Measurements from ENCODE around the gene GKAP1. TPM values are rescaled to one million over a fixed set of nuclear protein-coding genes. Genes with fewer than 3 reads are reported as not detected.

GKAP1 gene
- total RNA-seq, 1 donor from 2014 or later, result 4.4 TPM

DNA sequence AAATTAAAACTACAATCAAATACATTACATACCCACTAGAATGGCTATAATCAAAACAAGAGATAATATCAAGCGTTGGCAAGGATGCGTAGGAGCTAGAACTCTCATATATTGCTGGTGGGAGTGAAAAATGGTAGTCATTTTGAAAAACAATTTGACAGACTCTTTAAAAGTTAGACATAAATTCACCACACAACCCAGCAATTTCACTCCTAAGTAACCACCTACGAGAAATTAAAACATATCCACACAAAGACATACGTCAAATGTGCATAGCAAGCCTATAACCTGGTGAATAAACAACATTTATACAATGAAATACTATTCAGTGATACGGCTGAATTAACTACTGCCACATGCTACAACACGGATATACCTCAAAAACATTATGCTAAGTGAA is 44.7 kb downstream of the GKAP1 start:
- intact Hi-C loops (cut with DNase I), result no loop called here
- Histone ChIP-seq H3K4me3 (no peak overlapping the region), H3K4me1 (no peaks in the 10 kb centered on the region), H3K27me3 (no peaks in the 10 kb centered on the region), H3K36me3 (no peaks in the 10 kb centered on the region), H3K9me3 (no peaks in the 10 kb centered on the region), H3K27ac (no peak overlapping the region)
- TF ChIP-seq POLR2A (IDR thresholded peaks at IDR 0.05), result no peak
- TF ChIP-seq POLR2AphosphoS5 (IDR thresholded peaks at IDR 0.05; ENCODE audit: insufficient read depth in 1 of 2, low read depth in 1 of 2), result no peak
- TF ChIP-seq, protein P1, sequence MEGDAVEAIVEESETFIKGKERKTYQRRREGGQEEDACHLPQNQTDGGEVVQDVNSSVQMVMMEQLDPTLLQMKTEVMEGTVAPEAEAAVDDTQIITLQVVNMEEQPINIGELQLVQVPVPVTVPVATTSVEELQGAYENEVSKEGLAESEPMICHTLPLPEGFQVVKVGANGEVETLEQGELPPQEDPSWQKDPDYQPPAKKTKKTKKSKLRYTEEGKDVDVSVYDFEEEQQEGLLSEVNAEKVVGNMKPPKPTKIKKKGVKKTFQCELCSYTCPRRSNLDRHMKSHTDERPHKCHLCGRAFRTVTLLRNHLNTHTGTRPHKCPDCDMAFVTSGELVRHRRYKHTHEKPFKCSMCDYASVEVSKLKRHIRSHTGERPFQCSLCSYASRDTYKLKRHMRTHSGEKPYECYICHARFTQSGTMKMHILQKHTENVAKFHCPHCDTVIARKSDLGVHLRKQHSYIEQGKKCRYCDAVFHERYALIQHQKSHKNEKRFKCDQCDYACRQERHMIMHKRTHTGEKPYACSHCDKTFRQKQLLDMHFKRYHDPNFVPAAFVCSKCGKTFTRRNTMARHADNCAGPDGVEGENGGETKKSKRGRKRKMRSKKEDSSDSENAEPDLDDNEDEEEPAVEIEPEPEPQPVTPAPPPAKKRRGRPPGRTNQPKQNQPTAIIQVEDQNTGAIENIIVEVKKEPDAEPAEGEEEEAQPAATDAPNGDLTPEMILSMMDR (IDR thresholded peaks at IDR 0.05), result no peak
- no peak for DNase-seq (ENCODE audit: extremely low spot score in 2 of 2)

DNA sequence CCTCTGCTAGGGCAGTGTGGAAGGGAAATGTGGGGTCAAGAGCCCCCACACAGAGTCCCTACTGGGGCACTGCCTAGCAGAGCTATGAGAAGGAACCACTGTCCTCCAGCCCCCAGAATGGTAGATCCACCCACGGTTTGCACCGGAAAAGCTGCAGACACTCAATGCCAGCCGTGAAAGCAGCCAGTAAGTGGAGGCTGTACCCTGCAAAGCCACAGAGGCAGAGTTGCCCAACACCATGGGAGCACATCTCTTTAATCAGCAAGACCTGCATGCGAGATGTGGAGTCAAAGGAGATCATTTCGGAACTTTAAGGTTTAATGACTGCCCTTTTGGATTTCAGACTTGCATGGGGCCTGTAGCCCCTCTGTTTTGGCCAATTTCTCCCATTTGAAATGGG is 52.2 kb downstream of the GKAP1 start:
- H3K4me3 ChIP-seq, result no peak overlapping the region
- no peak overlapping the region for H3K27ac ChIP-seq
- DNase-seq (ENCODE audit: extremely low spot score in 2 of 2), result no peak
- H3K27me3 ChIP-seq, result no peaks in the 10 kb centered on the region
- no peaks in the 10 kb centered on the region for H3K4me1 ChIP-seq
- no peak for TF ChIP-seq POLR2AphosphoS5 (IDR thresholded peaks at IDR 0.05; ENCODE audit: insufficient read depth in 1 of 2, low read depth in 1 of 2)
- TF ChIP-seq, protein P1 (IDR thresholded peaks at IDR 0.05), result no peak
- TF ChIP-seq POLR2A (IDR thresholded peaks at IDR 0.05), result no peak
- H3K9me3 ChIP-seq, result peaks cover 5% of the 10 kb centered on the region
- intact Hi-C loops (cut with DNase I), result no loop called here
- H3K36me3 ChIP-seq, result no peaks in the 10 kb centered on the region

DNA sequence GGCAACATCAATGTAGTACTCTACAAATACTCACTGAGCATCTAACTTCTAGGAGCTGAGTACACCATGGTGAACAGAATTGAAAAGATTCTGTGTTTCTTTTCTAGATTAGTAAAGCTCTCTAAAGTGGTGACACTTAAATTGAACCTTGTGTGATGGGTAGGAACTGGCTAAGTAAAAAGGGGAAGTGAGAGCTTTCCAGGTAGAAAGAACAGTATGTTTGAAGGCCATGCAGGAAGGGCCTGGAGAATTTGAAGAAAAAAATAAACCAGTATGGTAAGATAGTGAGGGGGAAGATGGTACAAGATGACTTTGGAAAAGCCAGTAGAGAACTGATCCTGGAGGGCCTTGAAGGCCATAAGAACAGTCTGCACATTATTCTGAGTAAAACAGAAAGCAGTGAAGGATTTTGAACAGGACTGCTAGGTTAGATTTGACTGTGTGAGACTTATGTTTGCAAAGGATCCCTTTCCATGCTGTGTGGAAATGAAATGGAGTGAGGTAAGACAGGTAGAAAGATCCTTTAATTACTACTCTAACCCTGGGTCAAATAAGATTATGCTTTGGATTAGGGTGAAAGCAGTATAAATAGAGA is 63.1 kb downstream of the GKAP1 start:
- TF ChIP-seq POLR2AphosphoS5 (IDR thresholded peaks at IDR 0.05; ENCODE audit: insufficient read depth in 1 of 2, low read depth in 1 of 2), result no peak
- TF ChIP-seq POLR2A (IDR thresholded peaks at IDR 0.05), result no peak
- TF ChIP-seq, protein P1 (IDR thresholded peaks at IDR 0.05), result no peak
- intact Hi-C loops (cut with DNase I), result no loop called here
- no peaks in the 10 kb centered on the region for H3K27me3 ChIP-seq

DNA sequence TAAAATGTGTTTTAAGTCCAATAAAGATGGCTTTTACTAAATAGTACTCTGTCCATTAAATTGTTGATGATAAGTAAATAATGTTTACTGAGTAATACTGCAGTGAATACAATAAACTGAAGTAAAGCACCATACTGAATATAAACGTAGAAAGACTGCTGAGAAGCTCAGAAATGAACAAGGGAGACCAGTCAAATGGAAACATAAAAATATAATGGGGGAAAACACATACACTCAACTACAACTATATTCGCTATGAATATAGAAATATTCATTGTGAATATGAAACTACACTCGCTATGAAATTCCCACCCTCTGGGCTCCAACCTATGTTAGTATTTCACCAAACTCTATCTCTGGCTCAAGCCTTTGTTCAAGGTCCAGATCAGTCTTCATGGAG is 67.9 kb downstream of the GKAP1 start:
- no peaks in the 10 kb centered on the region for H3K4me1 ChIP-seq
- no peak for DNase-seq (ENCODE audit: extremely low spot score in 2 of 2)
- no peak overlapping the region for H3K4me3 ChIP-seq
- no peaks in the 10 kb centered on the region for H3K9me3 ChIP-seq
- no peak overlapping the region for H3K27ac ChIP-seq
- H3K27me3 ChIP-seq, result no peaks in the 10 kb centered on the region
- TF ChIP-seq POLR2AphosphoS5 (IDR thresholded peaks at IDR 0.05; ENCODE audit: insufficient read depth in 1 of 2, low read depth in 1 of 2), result no peak
- TF ChIP-seq, protein P1 (IDR thresholded peaks at IDR 0.05), result no peak
- no peak for TF ChIP-seq POLR2A (IDR thresholded peaks at IDR 0.05)
- intact Hi-C loops (cut with DNase I), result no loop called here
- no peaks in the 10 kb centered on the region for H3K36me3 ChIP-seq

More for the DNA sequence above, 63.1 kb downstream of the GKAP1 start:
- H3K4me1 ChIP-seq, result no peaks in the 10 kb centered on the region
- no peak overlapping the region for H3K4me3 ChIP-seq
- no peaks in the 10 kb centered on the region for H3K36me3 ChIP-seq
- H3K9me3 ChIP-seq, result no peaks in the 10 kb centered on the region
- H3K27ac ChIP-seq, result no peak overlapping the region
- no peak for DNase-seq (ENCODE audit: extremely low spot score in 2 of 2)

DNA sequence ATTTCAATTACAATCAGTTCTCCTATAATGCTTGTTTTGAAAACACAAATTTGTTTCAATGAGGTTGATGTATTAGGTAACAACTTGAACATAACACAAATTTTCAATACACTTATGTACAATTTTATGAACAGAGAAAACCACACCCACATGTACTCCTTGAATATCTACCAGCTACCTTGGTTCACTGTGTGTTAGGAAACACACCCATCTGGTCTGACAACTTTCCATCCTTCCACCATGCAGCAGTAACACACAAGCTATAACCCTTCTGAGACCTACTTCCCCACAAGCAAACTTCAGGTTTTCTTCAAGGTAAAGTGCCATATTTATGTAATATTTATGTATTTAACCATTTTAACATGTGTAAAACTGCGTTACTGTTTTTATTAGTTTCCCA is 73.4 kb downstream of the GKAP1 start:
- intact Hi-C loops (cut with DNase I), result no loop called here
- TF ChIP-seq, protein P1 (IDR thresholded peaks at IDR 0.05), result no peak
- no peak for TF ChIP-seq POLR2A (IDR thresholded peaks at IDR 0.05)
- TF ChIP-seq POLR2AphosphoS5 (IDR thresholded peaks at IDR 0.05; ENCODE audit: insufficient read depth in 1 of 2, low read depth in 1 of 2), result no peak

More for the DNA sequence above, 73.4 kb downstream of the GKAP1 start:
- H3K4me1 ChIP-seq, result no peaks in the 10 kb centered on the region
- no peaks in the 10 kb centered on the region for H3K36me3 ChIP-seq
- no peak overlapping the region for H3K27ac ChIP-seq
- no peak overlapping the region for H3K4me3 ChIP-seq
- no peak for DNase-seq (ENCODE audit: extremely low spot score in 2 of 2)
- no peaks in the 10 kb centered on the region for H3K27me3 ChIP-seq
- no peaks in the 10 kb centered on the region for H3K9me3 ChIP-seq
